CD4-positive, alpha-beta T cell treated with Interleukin-6 for 4 hours (primary cell): ENCODE measurements around the gene RNF13.

Experiments used
- DNase-seq: peaks from one replicate; pipeline ENCODE4 v3.0.0-alpha.2; 2020; ENCODE audit warnings: mixed read lengths

The RNF13 gene

DNA sequence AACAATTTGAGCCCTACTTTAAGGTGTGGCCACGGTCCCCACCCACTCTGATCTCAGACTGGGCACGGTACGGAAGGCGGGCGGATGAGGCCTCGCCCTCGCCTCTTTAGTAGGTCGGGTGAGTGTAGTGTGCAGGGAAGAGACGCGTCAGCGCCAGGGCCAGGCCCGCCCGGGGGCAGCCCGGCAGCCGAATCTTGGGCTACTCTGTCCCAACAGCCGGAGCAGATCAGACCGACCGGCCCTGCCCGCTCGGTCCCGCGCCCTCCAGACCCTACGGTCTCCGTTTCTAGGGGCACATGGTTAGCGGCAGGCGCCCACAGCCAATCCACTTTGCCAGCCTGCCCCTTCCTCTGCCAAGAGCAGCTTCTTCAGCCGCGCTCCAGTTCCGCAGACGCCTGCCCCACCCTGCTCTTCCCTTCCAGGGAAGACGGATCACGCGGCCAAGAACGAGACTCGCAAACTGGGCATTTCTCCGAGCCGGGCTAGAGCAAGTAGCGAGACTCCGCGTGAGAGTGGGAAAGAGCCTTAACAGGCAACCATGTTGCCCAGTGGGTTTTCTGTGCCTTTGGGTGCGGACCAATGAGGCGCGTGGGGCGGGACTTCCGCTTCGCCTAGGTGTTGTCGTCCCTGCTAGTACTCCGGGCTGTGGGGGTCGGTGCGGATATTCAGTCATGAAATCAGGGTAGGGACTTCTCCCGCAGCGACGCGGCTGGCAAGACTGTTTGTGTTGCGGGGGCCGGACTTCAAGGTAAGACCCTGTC lies at the start of gene RNF13:
TSS of gene RNF13 (plus strand) at position 610 of the 761 bp plus-strand sequence. CDS start 32,812 bp downstream, outside the sequence.
- peak; percentile 95 for DNase-seq

GRCh38 chr3:149763565-149764195 lies 49.3 kb upstream of the RNF13 start:
- DNase-seq, result no peak

- DNase-seq, result no peak
These were observed 48.7 kb upstream of the RNF13 start for GRCh38 chr3:149764302-149764701.

DNA sequence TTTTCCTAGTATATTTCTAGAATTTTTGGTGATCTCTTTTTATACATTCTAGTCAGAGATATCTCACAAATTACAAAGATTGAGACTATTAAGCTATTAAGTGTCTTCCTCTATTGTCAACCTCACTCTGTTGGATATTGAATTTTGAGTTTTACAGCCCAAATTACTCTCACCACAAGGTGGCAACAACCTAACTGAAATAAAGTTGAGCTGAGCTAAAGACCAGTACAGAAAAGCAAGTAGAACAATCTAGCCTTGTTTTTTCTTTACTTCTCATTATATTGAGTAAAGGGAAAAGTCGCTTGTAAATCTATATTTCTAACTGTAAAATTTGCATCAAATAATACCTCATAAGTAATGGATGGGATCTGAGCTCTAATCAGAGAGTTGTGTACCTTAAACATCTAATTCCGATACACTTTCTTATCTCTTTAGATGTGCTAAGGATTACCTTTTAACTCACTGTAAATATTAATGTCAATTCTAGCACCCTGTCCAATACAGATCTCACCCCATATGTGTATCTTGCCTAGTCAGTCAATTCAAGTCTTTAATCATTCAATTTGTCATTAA lies 47.2 kb upstream of the RNF13 start:
- DNase-seq, result no peak

DNA sequence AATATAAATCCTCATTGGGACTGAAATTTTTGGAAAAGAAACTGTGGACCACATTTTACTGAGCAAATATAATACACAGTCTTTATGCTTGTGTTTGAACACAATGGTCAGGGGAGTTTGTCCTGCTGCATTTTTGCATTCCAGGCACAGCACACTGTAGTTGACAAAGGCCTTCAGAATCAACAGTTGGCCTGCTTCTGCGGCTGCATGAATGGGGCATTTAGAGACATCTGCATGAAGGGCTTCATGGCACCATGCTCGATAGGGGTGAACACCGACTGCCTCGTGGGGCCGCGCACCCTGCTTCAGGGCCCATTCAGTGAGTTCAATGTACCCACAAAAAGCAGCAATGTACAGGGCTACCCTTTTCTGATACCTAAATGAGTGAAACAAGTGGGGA lies 45.3 kb upstream of the RNF13 start:
- DNase-seq, result no peak

GRCh38 chr3:149768704-149769103 lies 44.3 kb upstream of the RNF13 start:
- no peak for DNase-seq

DNA sequence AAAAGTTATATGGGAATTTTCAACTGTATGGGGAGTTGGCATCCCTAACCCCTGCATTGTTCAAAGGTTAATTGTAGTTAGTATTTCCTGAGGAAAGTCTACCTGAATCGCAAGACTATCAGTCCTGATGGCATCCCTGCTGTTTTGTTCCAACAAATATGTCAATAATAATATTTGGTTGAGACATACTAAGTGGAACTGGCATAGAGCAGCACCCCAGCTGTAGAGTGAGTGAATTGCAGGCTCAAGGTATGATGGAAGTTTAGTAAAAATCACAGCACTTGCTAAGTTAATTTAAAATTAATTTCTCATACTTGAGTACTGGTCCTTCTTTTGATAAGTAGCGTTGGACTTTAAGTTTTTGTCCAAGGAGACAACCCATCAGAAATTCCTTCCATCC lies 42.8 kb upstream of the RNF13 start:
- DNase-seq, result no peak

GRCh38 chr3:149771652-149772271 lies 41.3 kb upstream of the RNF13 start:
- peak; percentile 44 for DNase-seq

- DNase-seq, result no peak
These were observed 40.2 kb upstream of the RNF13 start for GRCh38 chr3:149772861-149773260.

- DNase-seq, result no peak
These were observed 36.8 kb upstream of the RNF13 start for GRCh38 chr3:149776170-149776569.

DNA sequence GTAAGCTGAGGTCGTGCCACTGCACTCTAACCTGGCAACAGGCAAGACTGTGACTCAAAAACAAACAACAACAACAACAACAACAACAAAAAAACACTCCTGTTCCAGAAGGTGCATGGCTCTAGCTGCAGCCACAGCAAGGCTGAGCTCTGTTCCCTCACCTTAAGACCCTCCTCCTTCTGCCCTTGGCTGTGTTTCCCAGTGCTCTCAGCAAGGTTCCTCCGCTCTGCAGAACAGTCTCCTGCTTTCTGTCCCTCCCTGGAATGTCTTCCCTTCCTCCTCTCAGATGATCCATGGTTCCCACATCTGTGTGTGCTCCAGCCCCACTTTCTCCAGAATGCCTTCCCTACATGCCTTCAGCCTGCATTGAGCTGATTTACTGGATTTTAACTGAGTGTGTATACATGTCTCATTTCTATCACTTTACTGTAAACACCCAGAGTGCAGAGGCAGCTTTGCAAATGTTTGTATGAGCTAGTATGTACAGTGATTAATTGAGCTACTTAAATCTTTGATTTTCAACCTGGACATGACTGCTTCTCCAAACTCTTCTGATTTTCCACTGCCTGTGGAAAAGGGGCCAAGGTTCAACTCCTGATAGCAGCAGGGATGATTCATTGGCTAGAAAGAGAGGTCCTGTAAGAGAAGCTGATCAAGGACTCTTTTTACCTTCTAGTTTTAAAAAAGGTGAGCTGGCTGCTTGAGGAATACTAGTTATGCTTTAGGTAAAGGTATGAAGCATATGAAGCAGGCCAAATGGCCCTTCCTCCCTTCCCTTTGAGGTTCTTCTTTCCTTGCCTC lies 35.4 kb upstream of the RNF13 start:
- DNase-seq, result no peak

DNA sequence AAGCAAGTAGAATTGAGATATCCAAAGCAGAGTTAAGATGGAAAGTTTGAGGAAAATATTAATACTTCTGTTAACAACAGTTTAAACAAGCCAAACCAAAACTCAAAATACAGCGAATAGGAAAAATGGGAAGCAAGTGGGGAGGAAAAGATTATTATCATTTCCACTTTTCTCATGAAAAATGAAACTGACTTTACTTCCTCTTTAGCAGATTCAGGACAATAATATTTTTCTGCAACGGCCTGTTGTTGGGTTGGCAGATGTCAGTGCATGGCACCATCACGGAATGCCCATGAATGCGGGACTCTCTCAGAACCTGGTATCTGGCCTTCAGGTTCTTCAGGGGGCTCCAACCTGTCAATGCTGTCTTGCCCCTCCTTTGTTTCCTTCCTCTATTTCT lies 31.8 kb upstream of the RNF13 start:
- DNase-seq, result no peak

- DNase-seq, result no peak
These were observed 31.3 kb upstream of the RNF13 start for GRCh38 chr3:149781741-149782140.

- no peak for DNase-seq
These were observed 29.4 kb upstream of the RNF13 start for GRCh38 chr3:149783576-149783975.

DNA sequence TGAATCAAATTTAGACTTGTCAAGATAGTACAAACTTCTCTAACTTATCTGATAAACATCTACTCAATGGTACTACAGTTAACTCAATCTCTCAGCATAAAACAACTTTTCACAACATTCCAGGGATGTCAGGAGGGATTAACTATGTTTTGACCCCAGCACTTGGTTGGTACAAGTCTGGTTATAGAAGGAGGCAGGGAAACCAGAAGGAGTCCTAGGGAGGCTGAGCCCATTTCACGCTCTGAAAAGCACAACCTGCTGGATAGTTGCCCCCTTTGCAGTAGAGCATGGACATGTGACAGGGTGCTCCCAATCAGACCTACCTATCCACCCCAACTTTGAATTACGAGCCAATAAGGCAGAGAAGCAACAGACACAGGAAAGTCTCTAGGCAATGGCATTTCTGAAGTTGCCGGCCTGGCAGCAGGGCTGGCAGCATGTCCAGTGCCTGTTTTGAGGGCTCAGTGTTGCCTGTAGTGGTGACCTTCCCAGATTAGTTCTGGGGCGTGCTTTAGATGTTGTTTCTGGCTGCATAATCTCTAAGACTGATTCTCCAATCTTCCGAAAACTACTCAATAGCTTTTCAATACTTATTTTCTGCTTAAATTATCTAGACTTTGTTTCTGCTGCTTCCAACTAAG lies 28.8 kb upstream of the RNF13 start:
- DNase-seq, result no peak

DNA sequence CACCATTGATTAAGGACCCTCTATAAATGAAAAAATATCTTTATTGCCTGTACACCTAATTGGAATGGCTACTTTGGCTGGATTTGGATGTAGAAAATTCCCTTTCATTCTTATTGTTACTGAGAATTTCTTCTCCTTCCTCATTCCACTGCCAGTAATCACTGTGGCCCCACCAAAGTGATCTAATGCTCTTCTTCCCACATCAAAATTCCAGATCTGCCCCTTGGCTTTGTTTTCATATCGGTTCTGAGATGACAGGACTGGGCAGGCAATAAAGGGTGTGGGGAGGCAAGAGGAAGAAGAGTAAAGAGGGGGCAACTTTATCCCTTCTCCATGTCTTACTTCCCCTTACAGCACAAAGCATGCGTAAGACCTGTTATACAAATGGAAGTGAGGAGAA lies 22.7 kb upstream of the RNF13 start:
- DNase-seq, result no peak

- DNase-seq, result no peak
These were observed 22.3 kb upstream of the RNF13 start for GRCh38 chr3:149790698-149791097.

DNA sequence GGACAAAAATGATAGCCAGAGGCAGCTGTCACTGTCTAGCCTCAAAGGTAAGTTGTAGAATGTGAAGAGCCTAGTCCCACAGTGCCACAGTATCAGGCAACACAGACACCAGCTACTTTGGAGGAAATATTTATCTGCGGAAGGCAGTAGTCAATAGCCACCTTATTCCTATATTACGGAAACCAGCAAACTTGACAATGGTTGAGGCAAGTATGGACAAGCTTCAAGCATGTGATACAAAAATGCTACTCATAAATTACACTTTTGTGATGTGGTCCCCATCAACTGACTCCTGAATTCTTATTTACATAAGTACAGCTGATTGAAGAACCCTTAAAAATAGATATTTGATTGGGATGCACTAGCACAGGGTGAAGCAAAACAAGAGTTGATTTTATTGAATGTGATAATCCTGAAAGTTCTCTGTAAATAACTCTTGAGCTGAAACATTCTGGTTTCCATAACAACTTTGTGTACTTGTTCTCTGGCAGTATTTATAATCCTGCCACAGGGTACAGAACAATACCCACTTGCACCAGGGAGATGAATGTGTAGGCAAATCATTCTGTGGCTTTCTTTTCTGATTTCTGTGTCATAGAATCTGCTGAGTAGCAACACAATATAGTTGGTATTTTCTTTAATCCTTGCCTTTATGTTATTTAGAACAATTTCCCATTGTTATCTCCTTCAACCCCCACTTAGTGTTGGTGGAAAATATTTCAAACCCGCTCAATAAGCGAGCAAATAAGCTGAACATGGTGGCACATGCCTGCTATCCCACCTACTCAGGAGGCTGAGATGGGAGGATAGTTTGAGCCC lies 20.4 kb upstream of the RNF13 start, which contains the start of gene ANKUB1:
TSS of gene ANKUB1 (minus strand) at position 103 of the 819 bp plus-strand sequence. CDS start 188 bp downstream, outside the sequence.
- DNase-seq, result no peak

GRCh38 chr3:149796026-149796425 lies 17.0 kb upstream of the RNF13 start:
- DNase-seq, result no peak

- no peak for DNase-seq
These were observed 12.3 kb upstream of the RNF13 start for GRCh38 chr3:149800693-149801092.

GRCh38 chr3:149801195-149801594 lies 11.8 kb upstream of the RNF13 start:
- no peak for DNase-seq
